ENCODE results near the gene HIC2. TPM values are rescaled to one million over a fixed set of nuclear protein-coding genes. Genes with fewer than 3 reads are reported as not detected.

Gene HIC2
- total RNA-seq, 4 donors from 2014 or later, result 0.26 to 8.4 (median 5.2) TPM

DNA sequence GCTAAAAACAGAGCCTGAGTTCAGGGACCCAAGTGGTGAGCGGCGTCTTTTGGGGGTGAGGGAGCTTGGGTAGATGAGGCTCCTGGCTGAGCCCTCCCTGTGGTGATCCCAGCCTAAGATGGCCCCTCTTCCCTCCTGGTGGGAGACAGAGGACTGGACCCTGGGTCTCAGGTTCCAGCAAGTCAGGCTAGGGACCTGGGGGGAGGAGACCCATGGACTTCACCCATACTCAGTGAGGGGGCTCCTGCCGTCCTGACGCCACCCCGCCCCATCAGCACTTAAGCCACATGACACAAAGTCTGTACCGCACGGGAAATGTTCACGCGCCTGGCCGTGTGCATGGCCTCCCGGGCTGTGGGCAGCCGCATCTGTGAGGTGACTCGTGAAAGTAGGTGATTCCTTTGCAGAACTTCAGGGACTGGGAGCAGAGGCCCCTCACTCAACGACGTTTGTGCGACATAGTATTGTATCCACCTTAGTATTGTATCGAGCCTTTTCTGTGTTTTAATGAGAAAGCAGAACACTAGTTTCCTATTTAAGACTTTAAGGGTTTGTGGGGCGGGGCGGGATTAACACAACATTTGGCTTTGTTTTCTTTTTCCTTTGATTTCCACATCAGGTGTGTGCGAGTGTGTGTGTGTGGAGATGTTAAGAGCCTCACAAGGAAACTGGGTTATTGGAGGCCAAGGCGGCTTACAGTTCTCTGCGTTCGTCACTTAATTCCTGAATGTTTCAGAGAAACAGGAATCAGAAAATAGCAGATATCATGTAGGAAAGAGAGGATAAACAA lies 31.7 kb downstream of the HIC2 start:
- Histone ChIP-seq H3K27ac (no peak overlapping the region), H3K4me3 (no peak overlapping the region)
- TF ChIP-seq, protein P1, sequence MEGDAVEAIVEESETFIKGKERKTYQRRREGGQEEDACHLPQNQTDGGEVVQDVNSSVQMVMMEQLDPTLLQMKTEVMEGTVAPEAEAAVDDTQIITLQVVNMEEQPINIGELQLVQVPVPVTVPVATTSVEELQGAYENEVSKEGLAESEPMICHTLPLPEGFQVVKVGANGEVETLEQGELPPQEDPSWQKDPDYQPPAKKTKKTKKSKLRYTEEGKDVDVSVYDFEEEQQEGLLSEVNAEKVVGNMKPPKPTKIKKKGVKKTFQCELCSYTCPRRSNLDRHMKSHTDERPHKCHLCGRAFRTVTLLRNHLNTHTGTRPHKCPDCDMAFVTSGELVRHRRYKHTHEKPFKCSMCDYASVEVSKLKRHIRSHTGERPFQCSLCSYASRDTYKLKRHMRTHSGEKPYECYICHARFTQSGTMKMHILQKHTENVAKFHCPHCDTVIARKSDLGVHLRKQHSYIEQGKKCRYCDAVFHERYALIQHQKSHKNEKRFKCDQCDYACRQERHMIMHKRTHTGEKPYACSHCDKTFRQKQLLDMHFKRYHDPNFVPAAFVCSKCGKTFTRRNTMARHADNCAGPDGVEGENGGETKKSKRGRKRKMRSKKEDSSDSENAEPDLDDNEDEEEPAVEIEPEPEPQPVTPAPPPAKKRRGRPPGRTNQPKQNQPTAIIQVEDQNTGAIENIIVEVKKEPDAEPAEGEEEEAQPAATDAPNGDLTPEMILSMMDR (IDR thresholded peaks at IDR 0.05), result no peak
- no peak for TF ChIP-seq POLR2A (IDR thresholded peaks at IDR 0.05)

DNA sequence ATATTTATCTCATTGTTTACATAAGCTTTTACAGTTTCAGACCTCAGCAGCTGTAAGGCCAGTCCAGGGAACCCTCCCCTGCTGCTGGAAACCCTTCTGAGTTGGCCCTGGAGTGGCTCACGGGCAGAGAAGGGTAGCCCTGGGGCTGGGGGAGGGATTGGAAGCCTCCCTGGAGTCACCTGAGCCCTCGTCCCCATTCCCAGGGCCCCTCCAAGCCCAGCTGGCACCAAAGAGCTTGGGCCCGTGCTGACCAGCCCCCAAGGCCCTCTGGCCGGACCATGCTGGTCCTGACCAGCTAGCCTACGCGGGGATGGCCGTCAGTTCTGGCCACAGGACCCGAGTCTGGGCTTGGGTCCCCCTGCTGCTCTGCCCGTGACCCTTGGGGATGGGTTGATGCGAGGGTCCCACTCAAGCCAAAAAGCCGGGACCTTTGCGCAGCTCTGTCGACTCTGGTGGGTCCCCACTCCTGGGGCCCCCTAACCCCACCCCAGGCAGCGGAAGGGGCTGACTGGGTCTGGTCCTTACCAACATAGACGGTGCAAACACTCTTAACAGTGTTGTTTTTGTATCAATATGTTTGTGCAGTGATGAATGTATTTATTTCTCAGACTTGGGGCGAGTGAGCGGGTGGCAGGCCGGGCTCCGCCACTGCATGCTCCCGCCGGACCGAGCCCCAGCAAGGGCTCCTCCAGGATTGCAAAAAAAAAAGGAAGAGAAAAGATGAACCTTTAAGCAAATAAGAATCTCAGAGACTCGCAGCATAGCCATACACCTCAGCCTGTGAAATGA lies 32.6 kb downstream of the HIC2 start:
- no peaks in the 10 kb centered on the region for H3K4me1 ChIP-seq
- H3K27ac ChIP-seq, result no peak overlapping the region
- TF ChIP-seq, protein P1 (IDR thresholded peaks at IDR 0.05), result no peak
- no peaks in the 10 kb centered on the region for H3K27me3 ChIP-seq
- intact Hi-C loops (cut with DNase I; ENCODE audit: low total_unique reads), result no loop called here
- peak in 1 of 2 donors; percentile 9 for DNase-seq
- no peaks in the 10 kb centered on the region for H3K9me3 ChIP-seq
- no peak overlapping the region for H3K4me3 ChIP-seq
- H3K36me3 ChIP-seq, result no peaks in the 10 kb centered on the region

More for the DNA sequence above, 31.7 kb downstream of the HIC2 start:
- no peaks in the 10 kb centered on the region for H3K27me3 ChIP-seq
- peak in 1 of 2 donors; percentile 6 for DNase-seq
- intact Hi-C loops (cut with DNase I; ENCODE audit: low total_unique reads), result no loop called here
- H3K36me3 ChIP-seq, result no peaks in the 10 kb centered on the region
- no peaks in the 10 kb centered on the region for H3K9me3 ChIP-seq
- no peaks in the 10 kb centered on the region for H3K4me1 ChIP-seq

DNA sequence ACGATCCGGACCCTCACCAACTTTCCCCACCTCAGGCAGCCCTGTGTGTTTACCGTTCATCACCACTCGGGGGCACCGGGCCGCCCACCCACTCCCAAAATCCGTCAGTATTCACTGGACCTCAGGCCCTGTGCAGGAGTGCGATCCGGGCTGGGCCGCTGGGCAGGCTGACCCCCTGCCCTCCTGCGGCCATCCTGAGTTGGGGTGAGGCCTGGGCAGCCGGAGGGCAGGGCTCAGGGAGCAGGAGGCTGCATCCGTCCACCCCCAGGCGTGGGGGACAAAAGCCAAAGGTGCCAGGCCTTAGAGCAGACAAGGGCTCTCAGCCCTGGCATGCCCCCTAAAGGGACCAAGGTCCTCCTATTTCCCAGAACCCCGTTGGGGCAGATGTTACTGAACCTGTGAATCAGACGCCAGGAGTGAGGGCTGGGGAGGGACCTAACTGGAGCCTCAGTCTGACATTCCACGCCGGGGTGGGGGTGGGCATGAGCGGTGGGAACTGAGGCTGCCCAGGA lies 33.2 kb downstream of the HIC2 start:
- TF ChIP-seq, protein P1 (IDR thresholded peaks at IDR 0.05), result no peak
- TF ChIP-seq POLR2A (IDR thresholded peaks at IDR 0.05), result no peak
- Histone ChIP-seq H3K36me3 (no peaks in the 10 kb centered on the region), H3K27me3 (no peaks in the 10 kb centered on the region), H3K9me3 (no peaks in the 10 kb centered on the region), H3K4me3 (no peak overlapping the region), H3K4me1 (no peaks in the 10 kb centered on the region), H3K27ac (no peak overlapping the region)
- intact Hi-C loops (cut with DNase I; ENCODE audit: low total_unique reads), result no loop called here
- DNase-seq, result peak in 1 of 2 donors; percentile 11

DNA sequence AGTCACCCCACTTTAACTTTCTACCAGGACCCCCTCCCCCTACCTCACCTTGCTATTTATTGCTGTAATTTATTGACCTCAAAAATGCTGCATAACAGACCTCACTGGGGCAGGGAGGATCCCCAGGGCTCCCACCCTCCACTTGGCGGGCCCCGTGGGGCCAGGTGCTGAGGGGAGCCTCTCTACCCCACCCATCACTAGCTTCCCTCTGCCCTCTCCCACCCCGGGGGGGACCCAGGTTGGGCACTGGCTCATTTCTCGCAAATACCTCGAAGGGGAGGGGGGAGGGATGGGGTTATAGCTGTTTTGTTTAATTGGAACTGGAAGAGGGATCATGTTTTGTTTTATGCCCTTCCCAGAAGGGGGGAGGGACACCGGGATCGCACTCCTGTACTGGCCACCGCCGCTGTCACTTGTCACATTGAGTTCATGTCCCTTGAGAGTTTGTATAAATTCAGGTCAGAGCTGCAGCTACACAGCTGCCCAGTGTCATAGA lies 33.7 kb downstream of the HIC2 start:
- intact Hi-C loops (cut with DNase I; ENCODE audit: low total_unique reads), result no loop called here
- Histone ChIP-seq H3K4me1 (no peaks in the 10 kb centered on the region), H3K27ac (no peak overlapping the region), H3K27me3 (no peaks in the 10 kb centered on the region), H3K36me3 (no peaks in the 10 kb centered on the region), H3K9me3 (no peaks in the 10 kb centered on the region), H3K4me3 (no peak overlapping the region)
- no peak for DNase-seq
- TF ChIP-seq, protein P1 (IDR thresholded peaks at IDR 0.05), result no peak
- TF ChIP-seq POLR2A (IDR thresholded peaks at IDR 0.05), result no peak

Data from uterus (tissue), 4 donors.